ENCODE results near the gene BDH1.
A peak's percentile ranks its signal among the peaks of the same experiment; 100 is the strongest.

The BDH1 gene

GRCh38 chr3:197547306-197548011 is 8.3 kb downstream of the BDH1 start:
- no peak for DNase-seq

DNA sequence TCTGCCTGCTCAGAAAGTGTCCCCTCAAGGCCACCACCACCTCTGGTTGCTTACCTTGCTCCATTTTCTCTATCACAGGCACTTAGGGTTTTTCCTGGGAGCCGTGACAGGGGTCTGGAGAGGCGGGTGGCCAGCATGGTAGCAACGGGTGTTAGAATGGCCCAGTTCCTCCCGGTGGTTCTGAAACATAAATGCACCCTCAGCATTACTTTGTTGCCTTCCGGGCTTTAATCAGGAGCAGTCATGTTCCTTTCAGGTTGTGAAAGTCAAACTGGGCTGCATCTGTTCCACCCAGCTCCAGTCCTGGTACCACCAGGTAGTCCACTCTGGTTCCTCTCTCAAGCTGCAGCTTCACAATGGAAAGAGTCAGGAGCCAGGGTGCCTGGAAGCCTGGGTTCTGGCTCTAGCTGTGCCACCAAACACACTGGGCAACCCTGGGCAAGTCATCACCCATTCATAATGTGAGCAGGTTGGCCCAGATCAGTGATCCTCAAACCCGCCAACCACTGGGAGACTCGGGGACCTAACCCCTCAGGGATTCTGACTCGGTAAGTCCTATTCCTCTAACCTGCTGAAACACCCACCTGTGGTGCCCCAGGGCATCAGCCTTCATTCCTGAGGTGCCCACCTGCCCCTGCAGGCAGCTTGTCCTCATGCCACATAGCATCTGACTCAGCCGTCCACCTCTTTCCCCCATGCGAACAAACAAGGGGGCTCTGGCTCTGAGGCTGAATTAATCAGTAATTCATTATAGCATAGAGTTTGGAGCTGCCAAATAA is 9.3 kb downstream of the BDH1 start:
- no peak for DNase-seq

- no peak for DNase-seq
Observed at GRCh38 chr3:197545571-197545970, 10.2 kb downstream of the BDH1 start.

DNA sequence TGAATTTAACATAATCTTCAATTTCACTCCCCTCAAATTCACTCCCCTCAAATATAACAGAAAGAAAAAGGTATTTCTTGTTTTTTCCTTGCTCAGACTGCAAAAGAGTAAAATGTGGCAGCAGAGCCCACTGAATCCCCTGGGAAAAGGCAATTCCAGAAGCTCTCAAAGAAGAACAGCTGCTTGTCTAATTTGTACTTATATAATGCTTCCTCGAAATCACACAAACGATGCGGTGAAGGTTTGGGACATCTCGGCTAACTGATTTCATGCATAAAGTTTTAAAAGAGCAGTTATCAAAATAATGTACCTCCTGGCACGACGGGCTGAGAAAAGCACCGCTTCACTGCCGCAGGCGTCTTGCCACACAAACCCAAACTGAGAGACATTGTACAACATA is 10.7 kb downstream of the BDH1 start:
- DNase-seq: no peak

- DNase-seq: peak in 1 of 2 donors; percentile 12
Observed at GRCh38 chr3:197542741-197543454, 12.9 kb downstream of the BDH1 start.

DNA sequence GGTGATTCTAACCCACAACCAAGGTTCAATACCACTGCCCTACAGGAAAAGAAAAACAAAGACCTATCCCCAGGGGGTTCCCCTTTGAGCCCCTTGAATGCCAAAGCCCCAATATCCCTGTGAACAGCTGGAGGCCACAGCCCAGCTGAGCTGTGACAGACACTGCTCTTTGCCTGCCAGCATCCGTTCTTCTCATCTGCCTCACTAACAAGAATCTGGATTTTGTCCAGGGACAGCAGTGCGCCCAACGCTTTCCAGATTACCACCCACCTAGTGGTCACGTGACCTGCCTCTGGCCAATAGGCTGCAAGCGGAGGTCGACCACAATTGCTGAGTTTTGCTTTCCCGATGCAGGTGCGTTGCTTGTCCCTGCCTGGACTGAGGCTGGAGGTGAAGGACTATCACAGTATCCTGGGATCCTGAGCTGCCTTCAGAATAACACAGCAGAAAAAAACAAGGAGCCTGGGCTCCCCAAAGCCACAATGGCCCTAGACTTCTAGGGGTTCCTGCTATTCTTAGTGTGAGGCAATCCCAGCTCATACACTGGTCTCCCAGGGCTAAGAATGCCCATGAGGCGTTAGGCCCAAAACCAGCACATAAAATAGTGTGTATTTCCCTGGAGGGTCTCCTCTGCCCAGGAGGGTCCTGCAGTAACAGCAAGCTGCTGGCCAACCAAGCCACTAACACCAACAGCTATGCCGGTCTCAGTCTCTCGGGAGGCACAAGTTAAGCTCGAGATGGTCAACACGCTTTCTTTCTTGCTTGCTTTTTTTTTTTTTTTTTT is 13.8 kb downstream of the BDH1 start:
- no peak for DNase-seq

- no peak for DNase-seq
Observed at GRCh38 chr3:197540961-197541377, 14.8 kb downstream of the BDH1 start.

- DNase-seq: no peak
Observed at GRCh38 chr3:197539651-197540051, 16.1 kb downstream of the BDH1 start.

DNA sequence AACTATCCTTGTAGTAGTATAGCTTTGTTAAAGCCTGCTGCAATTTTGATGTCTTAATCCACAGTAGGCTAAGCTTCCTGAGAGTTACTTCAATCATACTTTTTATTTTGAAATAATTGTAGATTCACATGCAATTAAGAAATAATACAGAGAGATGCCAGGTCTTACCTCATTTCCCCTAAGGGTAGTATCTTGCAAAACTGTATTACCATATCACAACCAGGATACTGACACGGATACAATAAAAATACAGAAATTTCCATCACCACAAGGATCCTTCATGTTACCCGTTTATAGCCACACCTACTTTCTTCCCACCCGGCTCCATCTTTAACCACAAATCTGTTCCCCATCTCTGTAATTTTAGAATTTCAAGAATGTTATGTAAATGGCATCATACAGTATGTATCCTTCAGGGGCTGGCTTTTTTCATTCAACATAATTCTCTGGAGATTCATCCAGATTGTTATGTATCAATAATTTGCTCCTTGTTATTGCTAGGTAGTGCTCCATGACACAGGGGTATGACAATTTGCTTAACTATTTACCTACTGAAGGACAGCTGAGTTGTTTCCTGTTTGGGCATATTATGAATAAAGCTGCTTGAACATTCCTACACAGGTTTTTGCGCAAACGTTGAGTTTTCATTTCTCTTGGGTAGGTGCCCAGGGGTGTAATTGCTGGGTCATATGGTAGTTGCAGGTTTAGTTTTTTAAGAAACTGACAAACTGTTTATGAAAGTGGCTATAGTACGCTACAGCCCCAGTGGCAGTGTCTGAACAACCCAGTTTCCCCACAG is 21.6 kb downstream of the BDH1 start:
- no peak for DNase-seq

GRCh38 chr3:197533396-197533795 is 22.4 kb downstream of the BDH1 start:
- DNase-seq: no peak

GRCh38 chr3:197532388-197532787 is 23.4 kb downstream of the BDH1 start:
- DNase-seq: no peak

DNA sequence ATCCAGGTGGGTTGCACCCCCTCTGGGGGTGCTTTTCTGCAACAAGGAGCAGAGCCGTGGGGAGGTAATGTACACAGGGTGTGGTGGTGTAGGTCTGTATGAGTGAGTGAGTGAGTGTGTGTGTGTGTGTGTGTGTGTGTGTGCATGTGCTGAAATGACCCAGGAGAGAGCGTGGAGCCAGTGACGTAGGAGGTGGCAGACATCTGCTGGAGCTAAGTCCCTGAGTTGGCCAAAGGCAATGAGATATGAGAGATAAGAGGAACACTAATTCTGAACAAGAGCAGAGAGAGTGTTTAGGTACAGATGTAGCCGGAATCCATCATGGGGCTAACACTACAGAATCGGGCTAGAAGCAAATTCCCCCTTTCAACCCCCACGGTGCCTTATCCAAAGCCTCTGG is 27.6 kb downstream of the BDH1 start:
- DNase-seq: no peak

DNA sequence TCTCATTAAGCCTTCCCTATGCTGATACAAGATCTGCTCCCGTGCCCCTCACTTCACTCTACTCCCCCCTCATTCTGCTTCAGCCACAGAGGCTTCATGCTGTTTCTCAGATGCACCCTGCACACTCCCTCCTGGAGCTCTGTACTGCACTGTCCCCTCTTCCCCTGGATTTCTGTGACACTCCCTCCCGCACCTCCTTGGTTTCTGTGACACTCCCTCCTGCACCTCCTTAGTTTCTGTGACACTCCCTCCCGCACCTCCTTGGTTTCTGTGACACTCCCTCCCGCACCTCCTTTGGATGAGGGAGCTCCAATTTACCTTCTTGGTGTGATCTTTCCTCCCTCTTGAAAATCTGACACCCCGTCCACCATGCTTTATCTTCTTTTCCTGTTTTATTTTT is 28.2 kb downstream of the BDH1 start:
- no peak for DNase-seq

DNA sequence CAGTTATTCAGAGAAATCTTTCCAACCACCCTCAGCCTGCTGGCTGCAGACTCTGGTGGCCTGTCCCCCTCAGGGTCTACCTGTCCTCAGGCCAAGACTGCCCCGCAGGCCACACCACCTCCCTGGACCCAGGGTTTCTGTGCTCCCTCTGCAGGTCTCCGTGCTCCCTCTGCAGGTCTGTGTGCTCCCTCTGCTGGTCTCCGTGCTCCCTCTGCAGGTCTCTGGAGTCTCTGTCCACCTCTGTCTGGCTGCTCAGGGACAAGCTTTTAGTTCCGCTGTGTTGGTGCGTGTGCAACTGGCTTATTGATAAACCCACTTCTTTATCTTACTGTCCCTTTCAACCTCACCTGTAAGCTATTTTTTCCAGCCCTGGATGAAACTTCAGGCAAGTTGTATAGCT is 30.1 kb downstream of the BDH1 start:
- DNase-seq: no peak

DNA sequence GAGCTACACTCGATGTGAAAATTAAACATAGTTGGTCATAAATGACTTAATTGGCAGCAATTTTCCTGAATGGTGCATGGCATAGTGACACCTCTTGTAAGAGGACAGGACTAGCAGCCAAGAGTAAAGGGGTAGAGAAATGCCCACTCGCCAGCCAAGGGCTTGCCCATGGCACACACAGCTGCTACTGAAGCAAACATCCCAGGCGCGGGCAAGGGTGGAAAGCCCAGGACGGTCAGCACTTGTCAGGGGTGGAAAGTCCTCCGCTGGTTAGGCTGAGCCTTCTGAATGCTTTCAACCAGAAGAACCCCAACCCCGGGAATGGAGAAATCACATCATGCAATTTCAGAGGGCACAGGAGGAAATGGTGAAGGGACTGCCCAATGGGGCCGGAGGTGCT is 31.6 kb downstream of the BDH1 start:
- DNase-seq: no peak

- no peak for DNase-seq
Observed at GRCh38 chr3:197523526-197523925, 32.2 kb downstream of the BDH1 start.

- DNase-seq: no peak
Observed at GRCh38 chr3:197522881-197523441, 32.8 kb downstream of the BDH1 start.

DNA sequence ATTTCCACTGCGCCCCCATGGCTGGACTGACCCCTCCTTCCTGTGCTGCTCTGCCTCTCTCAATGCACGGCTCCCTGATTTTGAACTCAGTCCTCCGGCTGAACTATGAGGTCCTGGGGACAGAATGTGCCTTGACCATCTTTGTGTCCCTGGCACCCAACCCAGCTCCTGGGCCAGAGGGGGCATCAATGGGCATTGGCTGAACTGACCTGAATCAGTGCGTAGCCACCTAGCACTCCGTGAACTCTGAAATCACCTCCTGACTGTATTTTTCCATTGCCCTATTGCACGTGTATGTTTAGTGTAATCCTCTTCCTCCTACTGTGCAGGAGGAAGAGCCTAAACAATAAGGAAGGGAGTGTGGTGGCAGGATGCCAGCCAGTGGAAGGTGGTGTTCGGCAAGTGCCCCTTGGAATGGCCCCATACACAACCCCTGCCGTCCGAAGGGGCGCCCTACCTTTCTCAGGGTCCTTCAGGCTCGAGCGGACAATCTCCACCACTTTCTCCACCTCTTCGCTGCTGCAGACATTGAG is 33.5 kb downstream of the BDH1 start:
- DNase-seq: no peak

GRCh38 chr3:197521277-197522182 is 34.2 kb downstream of the BDH1 start:
- DNase-seq: no peak

Data from CD4-positive, alpha-beta T cell treated with Interleukin-1 beta for 1 hour (primary cell).